ENCODE data around the gene AKAP5.
"Not testable (repeated sequence)": the region's sequence is repeated elsewhere in the genome, so short reads cannot be mapped to it uniquely, and the experiment has no call there.

AKAP5 gene

GRCh38 chr14:64502456-64502855 is 37.2 kb downstream of the AKAP5 start:
- DNase-seq (ENCODE audit: low read depth in 2 of 3, low spot score in 2 of 3): no peak

GRCh38 chr14:64502887-64503433 is 37.7 kb downstream of the AKAP5 start:
- DNase-seq (ENCODE audit: low read depth in 2 of 3, low spot score in 2 of 3): no peak

- peak; percentile 87 to 90 (median 88) for DNase-seq (ENCODE audit: low read depth in 2 of 3, low spot score in 2 of 3)
Observed at GRCh38 chr14:64503434-64504309, 38.4 kb downstream of the AKAP5 start, which contains the start of gene ZBTB25. Gene ZBTB25, minus strand, starts transcription at chr14:64503838. Its CDS starts 13,305 bp downstream, at chr14:64490533.

- DNase-seq (ENCODE audit: low read depth in 2 of 3, low spot score in 2 of 3): peak; percentile 69 to 81 (median 77)
Observed at GRCh38 chr14:64504310-64504896, 39.1 kb downstream of the AKAP5 start, which contains the start of gene ZBTB1. Gene ZBTB1, plus strand, starts transcription at chr14:64504770. Its CDS starts 16,735 bp downstream, at chr14:64521505.

GRCh38 chr14:64504897-64505794 is 39.8 kb downstream of the AKAP5 start:
- peak; percentile 54 to 58 (median 54) for DNase-seq (ENCODE audit: low read depth in 2 of 3, low spot score in 2 of 3)

- DNase-seq (ENCODE audit: low read depth in 2 of 3, low spot score in 2 of 3): no peak
Observed at GRCh38 chr14:64506721-64507120, 41.4 kb downstream of the AKAP5 start.

GRCh38 chr14:64507376-64508156 is 42.3 kb downstream of the AKAP5 start:
- no peak for DNase-seq (ENCODE audit: low read depth in 2 of 3, low spot score in 2 of 3)

GRCh38 chr14:64508215-64508776 is 43.0 kb downstream of the AKAP5 start:
- no peak for DNase-seq (ENCODE audit: low read depth in 2 of 3, low spot score in 2 of 3)

- no peak for DNase-seq (ENCODE audit: low read depth in 2 of 3, low spot score in 2 of 3)
Observed at GRCh38 chr14:64509036-64509435, 43.7 kb downstream of the AKAP5 start.

- DNase-seq (ENCODE audit: low read depth in 2 of 3, low spot score in 2 of 3): no peak
Observed at GRCh38 chr14:64510825-64511671, 45.7 kb downstream of the AKAP5 start.

GRCh38 chr14:64513271-64513670 is 48.0 kb downstream of the AKAP5 start:
- no peak for DNase-seq (ENCODE audit: low read depth in 2 of 3, low spot score in 2 of 3)

- no peak for DNase-seq (ENCODE audit: low read depth in 2 of 3, low spot score in 2 of 3)
Observed at GRCh38 chr14:64515053-64515452, 49.8 kb downstream of the AKAP5 start.

GRCh38 chr14:64516969-64517368 is 51.7 kb downstream of the AKAP5 start:
- DNase-seq (ENCODE audit: low read depth in 2 of 3, low spot score in 2 of 3): no peak

GRCh38 chr14:64517667-64518066 is 52.4 kb downstream of the AKAP5 start:
- not testable (repeated sequence) for DNase-seq (ENCODE audit: low read depth in 2 of 3, low spot score in 2 of 3)

- no peak for DNase-seq (ENCODE audit: low read depth in 2 of 3, low spot score in 2 of 3)
Observed at GRCh38 chr14:64518229-64518628, 52.9 kb downstream of the AKAP5 start.

- DNase-seq (ENCODE audit: low read depth in 2 of 3, low spot score in 2 of 3): no peak
Observed at GRCh38 chr14:64520699-64521098, 55.4 kb downstream of the AKAP5 start.

- DNase-seq (ENCODE audit: low read depth in 2 of 3, low spot score in 2 of 3): no peak
Observed at GRCh38 chr14:64522591-64523355, 57.5 kb downstream of the AKAP5 start.
